HFF-Myc (cell line): Measurements from ENCODE around the gene IL10.

Source experiments
- DNase-seq: peaks from one replicate; pipeline ENCODE4 v3.0.0-alpha.2; 2011; ENCODE audit warnings: low read depth; ENCODE audit errors: extremely low read depth
- H3K4me3 ChIP-seq: replicated peaks from 2 replicates; pipeline ENCODE4 v1.5.1; 2011; ENCODE audit warnings: low read depth, mild to moderate bottlenecking, control low read depth, low read length
- TF ChIP-seq, protein P1 (sequence below): IDR thresholded peaks from 2 replicates; pipeline ENCODE4 v1.5.1; 2012; ENCODE audit warnings: mild to moderate bottlenecking, low read depth, low read length, control low read depth; ENCODE audit errors: missing control alignments

The IL10 gene

DNA sequence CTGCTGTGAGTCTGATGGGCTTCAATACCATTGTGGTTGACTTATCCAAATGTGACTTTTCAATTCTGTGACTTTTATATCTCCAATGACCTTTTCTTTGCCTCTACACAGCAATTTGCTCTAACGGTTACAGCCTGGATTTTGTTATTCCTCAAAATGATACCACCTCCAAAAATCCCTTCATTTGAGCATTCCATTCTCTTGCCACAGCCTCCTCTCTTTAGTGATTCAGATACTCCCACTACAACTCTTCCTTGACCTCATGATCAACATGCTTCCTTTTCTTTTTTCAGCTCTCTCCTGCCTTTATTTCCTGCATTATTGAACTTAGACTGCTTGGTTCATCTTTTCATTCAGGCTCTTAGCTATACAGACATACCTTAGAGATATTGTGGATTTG is 18.3 kb downstream of the IL10 start:
- TF ChIP-seq, protein P1, sequence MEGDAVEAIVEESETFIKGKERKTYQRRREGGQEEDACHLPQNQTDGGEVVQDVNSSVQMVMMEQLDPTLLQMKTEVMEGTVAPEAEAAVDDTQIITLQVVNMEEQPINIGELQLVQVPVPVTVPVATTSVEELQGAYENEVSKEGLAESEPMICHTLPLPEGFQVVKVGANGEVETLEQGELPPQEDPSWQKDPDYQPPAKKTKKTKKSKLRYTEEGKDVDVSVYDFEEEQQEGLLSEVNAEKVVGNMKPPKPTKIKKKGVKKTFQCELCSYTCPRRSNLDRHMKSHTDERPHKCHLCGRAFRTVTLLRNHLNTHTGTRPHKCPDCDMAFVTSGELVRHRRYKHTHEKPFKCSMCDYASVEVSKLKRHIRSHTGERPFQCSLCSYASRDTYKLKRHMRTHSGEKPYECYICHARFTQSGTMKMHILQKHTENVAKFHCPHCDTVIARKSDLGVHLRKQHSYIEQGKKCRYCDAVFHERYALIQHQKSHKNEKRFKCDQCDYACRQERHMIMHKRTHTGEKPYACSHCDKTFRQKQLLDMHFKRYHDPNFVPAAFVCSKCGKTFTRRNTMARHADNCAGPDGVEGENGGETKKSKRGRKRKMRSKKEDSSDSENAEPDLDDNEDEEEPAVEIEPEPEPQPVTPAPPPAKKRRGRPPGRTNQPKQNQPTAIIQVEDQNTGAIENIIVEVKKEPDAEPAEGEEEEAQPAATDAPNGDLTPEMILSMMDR = no peak
- no peak overlapping the region for H3K4me3 ChIP-seq
- no peak for DNase-seq

DNA sequence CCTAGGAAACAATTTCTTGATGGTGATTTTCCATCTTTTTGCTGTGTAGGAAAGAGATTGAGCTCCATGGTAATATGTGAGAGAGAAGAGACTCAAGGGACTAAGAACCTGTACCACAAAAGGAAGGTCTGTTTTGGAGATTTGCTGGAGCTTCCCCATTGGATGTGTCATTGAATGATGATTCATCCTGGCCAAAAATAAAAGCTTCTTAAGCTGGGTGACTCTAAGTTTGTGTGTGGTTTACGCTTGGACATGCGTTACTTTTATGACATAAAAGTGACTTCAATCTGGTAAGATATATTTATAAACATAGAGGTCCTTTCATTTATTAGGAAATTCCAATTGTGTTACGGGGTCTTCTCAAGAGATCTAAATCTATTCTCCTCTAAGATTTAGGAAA is 19.2 kb downstream of the IL10 start:
- DNase-seq = no peak
- TF ChIP-seq, protein P1 = no peak

DNA sequence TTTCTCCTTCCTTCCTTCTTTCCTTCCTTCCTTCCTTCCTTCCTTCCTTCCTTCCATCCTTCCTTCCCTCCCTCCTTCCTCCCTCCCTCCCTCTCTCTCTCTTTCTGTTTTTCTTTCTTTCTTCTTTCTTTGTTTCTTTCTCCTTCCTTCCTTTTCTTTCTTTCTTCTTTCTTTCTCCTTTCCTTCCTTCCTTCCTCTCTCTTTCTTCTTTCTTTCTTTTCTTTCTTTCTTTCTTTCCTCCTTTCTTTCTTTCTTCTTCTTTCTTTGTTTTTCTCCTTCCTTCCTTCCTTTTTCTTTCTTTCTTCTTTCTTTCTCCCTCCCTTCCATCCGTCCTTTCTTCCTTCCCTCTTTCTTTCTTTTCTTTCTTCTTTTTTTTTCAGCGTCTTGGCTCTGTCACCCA is 19.8 kb downstream of the IL10 start:
- DNase-seq = no peak
- TF ChIP-seq, protein P1 = no peak

More for the DNA sequence above, 19.2 kb downstream of the IL10 start:
- no peak overlapping the region for H3K4me3 ChIP-seq

DNA sequence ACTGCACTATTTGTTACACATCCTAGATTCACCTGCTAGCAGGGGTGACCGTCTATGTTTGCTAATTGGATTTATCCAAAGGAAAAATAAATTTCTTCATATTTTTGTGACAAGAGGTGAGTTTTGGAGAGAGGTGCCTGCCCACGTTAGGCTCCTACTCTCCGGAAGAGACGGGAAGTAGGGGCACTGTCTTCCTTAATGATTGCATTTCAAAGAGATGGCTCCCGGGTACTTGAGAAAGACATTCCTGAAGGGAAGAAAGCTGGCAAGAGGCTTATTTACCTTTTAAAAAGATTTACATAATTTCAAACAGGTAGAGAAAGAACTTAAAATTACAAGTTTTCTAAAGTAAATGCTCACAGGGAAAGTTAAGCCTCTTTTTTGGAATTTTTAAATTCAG is 20.4 kb downstream of the IL10 start:
- TF ChIP-seq, protein P1 = no peak
- H3K4me3 ChIP-seq = no peak overlapping the region
- DNase-seq = no peak

More for the DNA sequence above, 19.8 kb downstream of the IL10 start:
- no peak overlapping the region for H3K4me3 ChIP-seq

DNA sequence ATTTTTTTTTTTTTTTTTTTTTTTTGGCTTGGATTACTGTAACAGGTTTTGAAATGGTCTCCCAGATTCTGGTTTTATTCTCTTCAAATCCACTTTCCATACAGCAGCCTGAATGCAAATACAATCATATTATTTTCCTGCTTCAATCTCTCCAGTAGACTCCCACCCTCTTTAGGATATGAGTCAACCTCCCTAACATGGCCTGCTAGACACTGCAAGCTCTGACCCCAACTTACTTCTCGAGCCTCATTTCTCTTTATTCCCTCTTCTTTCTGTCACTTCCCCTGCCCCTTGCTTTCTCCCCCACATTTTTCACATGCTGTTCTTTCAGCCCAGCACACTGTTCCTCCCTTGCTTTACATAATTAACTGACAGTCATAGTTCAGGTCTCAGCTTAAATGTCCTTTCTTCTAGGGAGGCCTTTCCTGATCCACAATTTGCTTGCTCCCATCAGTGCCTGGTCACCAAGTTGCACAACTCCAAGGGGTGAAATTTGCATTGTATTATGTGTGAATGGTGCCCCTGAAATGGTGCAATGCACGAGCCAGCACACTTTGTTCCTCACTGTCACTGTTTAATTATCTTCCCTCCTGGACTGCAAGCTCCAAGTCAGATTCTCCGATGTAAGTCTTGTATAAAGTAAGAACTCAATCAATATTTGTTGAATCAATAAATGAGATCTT is 23.8 kb downstream of the IL10 start:
- TF ChIP-seq, protein P1 = no peak
- H3K4me3 ChIP-seq = no peak overlapping the region
- DNase-seq = no peak

DNA sequence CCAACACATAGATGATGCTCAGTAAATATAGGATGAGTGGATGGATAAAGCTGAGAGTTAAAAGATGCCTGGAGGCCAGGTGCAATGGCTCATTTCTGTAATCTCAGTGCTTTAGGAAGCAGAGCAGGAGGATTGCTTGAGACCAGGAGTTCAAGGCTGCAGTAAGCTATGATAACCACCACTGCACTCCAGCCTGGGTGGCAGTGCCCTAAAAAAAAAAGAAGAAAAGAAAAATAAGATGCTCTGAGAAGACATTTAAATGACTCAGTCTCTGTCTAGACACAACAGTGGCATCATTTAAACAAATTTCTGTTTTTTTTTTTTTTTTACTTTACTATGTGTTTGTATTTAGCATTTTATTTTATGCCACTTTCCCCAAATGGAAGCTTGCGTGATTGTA is 27.0 kb downstream of the IL10 start:
- TF ChIP-seq, protein P1 = no peak
- H3K4me3 ChIP-seq = no peak overlapping the region
- no peak for DNase-seq

DNA sequence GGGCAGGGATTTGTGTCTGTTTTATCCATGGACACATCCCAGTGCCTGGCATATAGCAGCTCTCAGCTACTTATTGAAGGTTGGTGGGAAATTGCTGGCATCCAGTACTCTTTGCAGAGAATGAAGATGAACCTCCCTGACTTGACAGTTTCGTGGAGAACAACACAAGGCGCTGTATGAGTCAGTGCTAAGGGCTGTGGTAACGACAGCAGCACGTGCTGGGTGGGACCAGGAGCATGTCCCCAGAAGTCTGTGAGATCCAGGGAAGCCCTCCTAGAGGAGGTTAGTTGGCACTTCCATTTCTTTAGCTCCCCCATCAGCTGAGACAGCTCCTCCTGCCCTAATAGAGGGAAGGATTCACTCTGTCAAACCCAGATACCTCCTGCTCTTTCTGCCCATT is 27.6 kb downstream of the IL10 start:
- TF ChIP-seq, protein P1 = no peak
- no peak overlapping the region for H3K4me3 ChIP-seq
- DNase-seq = no peak
